Sigmoid colon (tissue), 7 donors: ENCODE measurements around the gene FBXW10. TPM values are rescaled to one million over a fixed set of nuclear protein-coding genes. Genes with fewer than 3 reads are reported as not detected.
"Not testable (repeated sequence)": the region's sequence is repeated elsewhere in the genome, so short reads cannot be mapped to it uniquely, and the experiment has no call there.

Experiments used
- DNase-seq: peaks from one replicate; pipeline ENCODE4 v3.0.0-alpha.2; 2019
- H3K27ac ChIP-seq, 4 donors: fragments of 200-600 bp; sonication (generic); one replicate each; pipeline ENCODE4 v1.5.1; 2016 to 2019; ENCODE audit warnings: mild to moderate bottlenecking in 1 of 4
- H3K27me3 ChIP-seq, 3 donors: fragments of 200-600 bp; sonication (generic); one replicate each; pipeline ENCODE4 v1.5.1; 2019; ENCODE audit warnings: mild to moderate bottlenecking in 1 of 3
- H3K36me3 ChIP-seq, 4 donors: fragments of 200-600 bp; sonication (generic); one replicate each; pipeline ENCODE4 v1.5.1; 2016 to 2019
- H3K4me1 ChIP-seq, 4 donors: fragments of 200-600 bp; sonication (generic); one replicate each; pipeline ENCODE4 v1.5.1; 2017 to 2019
- H3K4me3 ChIP-seq, 4 donors: fragments of 200-600 bp; sonication (generic); one replicate each; pipeline ENCODE4 v1.5.1; 2017 to 2019; ENCODE audit warnings: mild to moderate bottlenecking in 2 of 4, moderate library complexity in 1 of 4
- H3K9me3 ChIP-seq, 4 donors: fragments of 200-600 bp in 3 of 4; sonication (generic) in 3 of 4; one replicate each; pipeline versions ENCODE4 v1.5.1 to v1.6.1; 2013 to 2019
- CTCF ChIP-seq, 4 experiments: fragments of 450-650 bp in 3 of 4; fragments of 200-600 bp in 1 of 4; IDR thresholded peaks; one replicate each; pipeline ENCODE4 v1.5.1; 2016 to 2019; ENCODE audit warnings: antibody characterized with exemption in 4 of 4, mild to moderate bottlenecking in 3 of 4, moderate library complexity in 2 of 4
- WGBS, 2 donors: extraction: QIAGEN DNeasy Blood & Tissue Kit; methylation state at CpG; one replicate each; pipeline ENCODE4 v1.1.7; 2013; 5-methylcytosine and 5-hydroxymethylcytosine counted together
- intact Hi-C: fragments of 100-400 bp; cut with DNase I; formaldehyde crosslinking; loops from one replicate; pipeline ENCODE4 v1.15.1; 2023
- polyA plus RNA-seq, 3 donors: library from polyadenylated mRNA; stranded (reverse); fragments of 200-250 nt; gene quantifications; one replicate each; pipeline ENCODE4 v1.2.3, GENCODE V29; 2013
- total RNA-seq, 4 donors: library from RNA; depleted of rRNA; stranded (reverse); fragments of >200 nt; gene quantifications; one replicate each; pipeline ENCODE4 v1.1.0, GENCODE V29; 2016
- donor health status: healthy with polysubstance abuse.
- donor health status: Bipolar disorder and iron deficiency.
- donor health status: healthy.

Gene FBXW10, protein sequence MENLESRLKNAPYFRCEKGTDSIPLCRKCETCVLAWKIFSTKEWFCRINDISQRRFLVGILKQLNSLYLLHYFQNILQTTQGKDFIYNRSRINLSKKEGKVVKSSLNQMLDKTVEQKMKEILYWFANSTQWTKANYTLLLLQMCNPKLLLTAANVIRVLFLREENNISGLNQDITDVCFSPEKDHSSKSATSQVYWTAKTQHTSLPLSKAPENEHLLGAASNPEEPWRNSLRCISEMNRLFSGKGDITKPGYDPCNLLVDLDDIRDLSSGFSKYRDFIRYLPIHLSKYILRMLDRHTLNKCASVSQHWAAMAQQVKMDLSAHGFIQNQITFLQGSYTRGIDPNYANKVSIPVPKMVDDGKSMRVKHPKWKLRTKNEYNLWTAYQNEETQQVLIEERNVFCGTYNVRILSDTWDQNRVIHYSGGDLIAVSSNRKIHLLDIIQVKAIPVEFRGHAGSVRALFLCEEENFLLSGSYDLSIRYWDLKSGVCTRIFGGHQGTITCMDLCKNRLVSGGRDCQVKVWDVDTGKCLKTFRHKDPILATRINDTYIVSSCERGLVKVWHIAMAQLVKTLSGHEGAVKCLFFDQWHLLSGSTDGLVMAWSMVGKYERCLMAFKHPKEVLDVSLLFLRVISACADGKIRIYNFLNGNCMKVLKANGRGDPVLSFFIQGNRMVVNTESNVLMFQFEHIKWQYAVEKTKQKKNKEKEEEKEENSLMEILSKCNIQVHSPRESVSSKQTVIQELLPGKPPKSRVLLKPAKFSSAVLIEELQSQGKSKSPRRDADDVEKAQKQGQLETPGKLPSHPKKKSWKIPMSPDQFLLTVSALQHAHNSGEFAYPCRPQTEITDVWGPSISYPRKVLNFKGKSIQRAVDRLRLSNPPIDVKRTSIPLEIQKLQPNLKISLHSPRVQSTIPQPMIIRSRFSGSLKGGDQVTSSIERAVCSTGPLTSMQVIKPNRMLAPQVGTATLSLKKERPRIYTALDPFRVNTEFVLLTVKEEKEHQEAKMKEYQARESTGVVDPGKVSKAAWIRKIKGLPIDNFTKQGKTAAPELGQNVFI
- total RNA-seq = under 1 TPM in 2 of 4 donors, not detected in 2; 0.28 to 0.33 TPM
- under 1 TPM in 1 of 3 donors, not detected in 2; 0.03 TPM for polyA plus RNA-seq

GRCh38 chr17:18743699-18744421, at the start of gene FBXW10:
TSS of gene FBXW10 (plus strand) at chr17:18744054. CDS start at chr17:18744245, 191 bp downstream.
- H3K4me3 ChIP-seq = peak within 1 kb of the TSS in 2 of 4 donors; percentile 16 to 31
- intact Hi-C loops, H3K27ac ChIP-seq: not testable (repeated sequence)

GRCh38 chr17:18695143-18695542, 48.7 kb upstream of the FBXW10 start:
- intact Hi-C loops, DNase-seq, H3K9me3 ChIP-seq, H3K4me3 ChIP-seq, H3K4me1 ChIP-seq, H3K27me3 ChIP-seq, H3K27ac ChIP-seq, H3K36me3 ChIP-seq: not testable (repeated sequence)
- 65 to 71% methylated on average over 2 of the region's 2 CpGs for WGBS, 2 donors

More at GRCh38 chr17:18743699-18744421, at the start of gene FBXW10:
- not testable (repeated sequence) for H3K27me3 ChIP-seq, H3K9me3 ChIP-seq, DNase-seq, H3K4me1 ChIP-seq, H3K36me3 ChIP-seq
- 77 to 81% methylated on average over 9 of the region's 10 CpGs for WGBS, 2 donors

DNA sequence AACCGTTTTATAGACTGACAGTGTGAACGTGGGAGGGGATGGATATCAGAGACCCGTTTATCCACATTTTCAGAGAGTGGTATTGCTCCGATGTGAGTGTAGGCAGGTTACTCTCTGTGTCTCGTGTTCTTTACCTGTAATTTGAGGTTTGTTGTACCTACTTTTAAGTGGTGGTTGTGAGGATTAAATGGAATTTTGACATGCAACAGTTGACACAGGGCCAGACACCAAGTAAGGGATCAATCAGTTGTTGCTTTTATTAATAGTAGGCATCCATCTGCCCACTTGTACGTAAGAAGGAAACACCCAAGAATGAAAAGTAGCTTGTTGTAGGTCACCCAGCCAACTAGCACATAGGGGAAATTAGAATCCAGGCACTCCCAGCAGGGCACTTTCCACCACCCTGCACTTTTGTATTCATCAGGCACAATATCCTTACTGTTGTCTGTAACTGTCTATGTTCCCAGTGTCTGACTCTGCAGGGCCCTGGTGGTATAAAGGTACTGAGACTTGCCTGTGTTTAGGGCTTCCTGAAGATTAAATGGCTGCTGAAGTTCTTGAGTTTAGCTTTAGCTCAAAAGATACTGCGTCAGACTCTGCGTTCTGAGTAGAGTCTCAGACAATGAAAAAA, 45.3 kb upstream of the FBXW10 start:
- DNase-seq, intact Hi-C loops, H3K4me1 ChIP-seq, H3K9me3 ChIP-seq, H3K27ac ChIP-seq, H3K36me3 ChIP-seq, H3K27me3 ChIP-seq: not testable (repeated sequence)
- H3K4me3 ChIP-seq = peak overlapping the region in 3 of 4 donors; percentile 40 to 60 (median 53)
- WGBS, 2 donors = 38 to 57% methylated on average over 8 of the region's 8 CpGs

DNA sequence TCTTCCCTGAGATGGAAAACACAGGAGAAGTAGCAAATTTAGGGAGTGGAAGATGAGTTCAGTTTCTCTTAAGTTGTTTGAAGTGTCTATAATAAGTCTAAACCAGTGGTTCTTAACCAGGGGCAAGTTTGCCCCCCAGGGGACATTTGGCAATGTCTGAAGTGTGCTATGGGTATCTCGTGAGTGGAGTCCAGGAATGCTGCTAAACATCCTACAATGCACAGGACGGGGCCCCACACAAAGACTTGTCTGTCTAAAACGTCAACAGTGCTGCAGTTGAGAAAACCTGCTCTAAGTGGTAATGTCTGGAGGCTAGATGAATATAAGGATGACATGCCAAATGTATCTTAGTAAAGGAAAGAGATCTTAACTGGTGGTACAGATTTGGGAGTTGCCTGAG, 37.9 kb upstream of the FBXW10 start:
- H3K4me1 ChIP-seq, DNase-seq, H3K36me3 ChIP-seq, H3K27me3 ChIP-seq, H3K4me3 ChIP-seq, intact Hi-C loops, H3K27ac ChIP-seq, H3K9me3 ChIP-seq: not testable (repeated sequence)
- WGBS, 2 donors = 89 to 91% methylated on average over 3 of the region's 3 CpGs

DNA sequence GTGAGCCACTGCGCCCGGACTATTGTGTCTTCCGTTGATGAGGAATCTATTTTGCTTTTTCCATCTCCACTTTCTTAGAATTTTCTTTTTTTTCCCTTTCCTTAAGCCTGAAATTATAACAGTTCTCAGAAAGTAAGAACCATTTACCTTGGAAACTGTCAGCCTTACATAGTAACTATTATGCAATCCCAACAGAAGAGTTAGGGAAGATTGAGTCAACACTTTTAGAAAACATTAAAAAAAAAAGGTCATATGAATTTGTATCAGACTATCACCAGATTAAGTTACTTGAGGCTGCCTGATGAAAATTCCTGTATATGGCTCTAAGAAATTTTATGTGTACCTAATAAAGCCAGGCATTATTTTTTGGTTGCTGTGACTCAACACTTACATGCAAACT, 35.6 kb upstream of the FBXW10 start:
- WGBS, 2 donors = 94 to 97% methylated on average over 3 of the region's 3 CpGs
- H3K36me3 ChIP-seq, H3K9me3 ChIP-seq, H3K4me3 ChIP-seq, H3K27ac ChIP-seq, DNase-seq, H3K27me3 ChIP-seq, intact Hi-C loops, H3K4me1 ChIP-seq: not testable (repeated sequence)

DNA sequence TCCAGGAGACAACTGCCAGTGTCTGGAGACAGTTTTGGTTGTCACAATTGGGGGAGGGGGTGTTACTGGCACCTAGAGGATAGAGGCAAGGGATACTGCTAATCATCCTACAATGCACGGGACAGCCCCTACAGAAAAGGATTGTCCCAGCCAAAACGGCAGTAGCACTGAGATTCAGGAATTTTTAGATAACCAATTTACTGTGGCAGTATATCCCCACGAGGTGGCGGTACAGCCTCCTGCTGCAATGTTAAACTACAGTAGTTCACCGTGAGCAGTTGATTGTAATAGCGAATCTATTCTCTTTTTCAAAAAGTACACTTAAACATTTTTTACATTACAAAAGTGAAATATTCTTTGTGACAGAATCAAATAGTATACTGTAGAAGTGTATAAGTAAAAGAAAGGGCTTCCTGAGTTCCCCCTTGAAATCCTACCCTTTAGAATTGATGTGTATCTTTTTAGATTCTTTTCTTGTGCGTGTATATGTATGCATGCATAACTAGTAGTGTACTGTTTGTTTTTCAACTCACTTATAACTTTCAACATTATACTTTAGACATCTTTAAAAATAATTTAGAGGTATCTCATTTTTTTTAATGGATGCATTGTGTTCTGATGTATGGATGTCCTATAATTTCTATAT, 31.4 kb upstream of the FBXW10 start:
- H3K4me1 ChIP-seq, H3K4me3 ChIP-seq, H3K27me3 ChIP-seq, intact Hi-C loops, H3K36me3 ChIP-seq, H3K27ac ChIP-seq, H3K9me3 ChIP-seq: not testable (repeated sequence)
- peak in 2 of 4 experiments; percentile 46 to 56 for TF ChIP-seq CTCF (IDR thresholded peaks at IDR 0.05)
- 15 to 16% methylated on average over 7 of the region's 7 CpGs for WGBS, 2 donors
- DNase-seq = peak; percentile 75

DNA sequence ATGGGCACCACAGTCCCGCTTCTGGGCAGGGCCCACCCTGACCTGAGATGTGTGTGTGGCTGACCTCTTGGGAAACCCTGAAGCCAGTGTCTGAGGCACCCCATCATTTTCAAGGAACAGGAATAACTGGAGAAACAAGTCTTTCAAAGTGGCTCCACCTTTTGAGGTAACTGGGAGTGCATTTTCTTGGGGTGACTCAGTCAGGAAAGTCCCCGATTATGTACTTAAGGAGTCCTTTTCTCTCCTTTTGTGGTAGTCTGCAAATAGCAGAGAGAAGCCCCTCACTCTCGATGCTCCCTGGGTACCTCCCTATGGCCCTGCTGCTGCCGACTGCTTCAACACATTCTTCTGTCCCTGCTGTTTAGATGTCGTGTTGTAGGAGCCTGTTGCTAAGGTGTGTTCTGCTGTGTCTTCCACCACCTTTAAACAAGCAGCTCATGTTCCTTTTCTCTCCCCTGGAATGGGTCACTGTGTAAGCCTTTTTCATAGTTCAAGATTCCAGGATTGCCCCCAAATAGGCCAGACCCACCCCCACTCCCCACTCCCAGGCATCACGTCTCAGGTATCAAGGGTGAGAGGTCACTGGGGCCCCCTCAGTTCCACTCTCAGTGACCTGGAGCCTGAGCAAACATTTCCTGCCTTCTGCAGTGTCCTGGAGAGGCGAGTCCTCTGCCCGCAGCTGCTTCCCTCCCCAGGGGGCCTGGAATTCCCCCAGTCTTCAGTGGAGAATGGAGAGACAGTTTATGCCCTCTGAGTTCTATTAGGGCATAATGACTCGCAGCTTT, 25.0 kb upstream of the FBXW10 start:
- H3K36me3 ChIP-seq, DNase-seq, H3K4me1 ChIP-seq, H3K27me3 ChIP-seq, H3K9me3 ChIP-seq, intact Hi-C loops, H3K4me3 ChIP-seq: not testable (repeated sequence)
- peak overlapping the region in 2 of 4 donors; percentile 15 to 38 for H3K27ac ChIP-seq
- 48 to 52% methylated on average over 8 of the region's 9 CpGs for WGBS, 2 donors

- H3K4me3 ChIP-seq, DNase-seq, H3K9me3 ChIP-seq, H3K36me3 ChIP-seq, H3K27me3 ChIP-seq, intact Hi-C loops, H3K4me1 ChIP-seq: not testable (repeated sequence)
- peak overlapping the region in 2 of 4 donors; percentile 15 to 38 for H3K27ac ChIP-seq
- 86 to 87% methylated on average over 11 to 12 of the region's 12 CpGs for WGBS, 2 donors
These were observed 24.3 kb upstream of the FBXW10 start for GRCh38 chr17:18719428-18720110.

DNA sequence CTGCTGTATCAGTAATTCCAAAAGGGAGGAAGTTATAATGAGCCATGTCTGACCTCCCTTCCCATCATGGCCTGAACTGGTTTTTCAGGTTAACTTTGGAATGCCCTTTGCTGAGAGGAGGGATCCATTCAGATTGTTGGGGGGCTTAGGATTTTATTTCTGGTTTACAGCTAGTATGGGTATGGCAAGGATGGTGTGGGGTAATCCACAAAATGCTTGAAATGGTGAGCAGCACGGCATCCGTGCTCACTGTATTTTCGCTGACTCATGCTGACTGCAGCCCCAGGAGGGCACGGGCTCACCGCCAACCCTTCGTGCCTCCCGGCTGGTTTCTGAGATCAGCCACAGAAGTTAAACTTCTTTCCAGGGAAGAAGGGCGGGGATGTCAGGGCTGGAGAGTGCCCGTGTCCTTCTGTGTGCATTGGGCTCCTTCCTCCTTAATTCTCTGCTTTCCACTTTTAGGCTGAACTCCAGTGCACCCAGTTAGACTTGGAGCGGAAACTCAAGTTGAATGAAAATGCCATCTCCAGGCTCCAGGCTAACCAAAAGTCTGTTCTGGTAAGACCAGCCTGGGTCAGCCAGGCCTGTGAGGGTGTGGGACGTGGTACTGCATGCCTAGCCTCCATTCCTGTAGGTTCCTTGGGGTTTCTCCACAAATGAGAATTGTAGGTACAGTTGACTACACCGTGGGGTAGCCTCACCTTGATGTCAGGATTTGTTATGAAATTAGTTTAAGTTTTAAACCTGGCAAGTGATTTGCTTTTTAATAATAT, 21.9 kb upstream of the FBXW10 start:
- WGBS, 2 donors = 68 to 80% methylated on average over 3 of the region's 12 CpGs
- DNase-seq, H3K4me3 ChIP-seq, H3K36me3 ChIP-seq, H3K4me1 ChIP-seq, H3K9me3 ChIP-seq, H3K27me3 ChIP-seq, intact Hi-C loops: not testable (repeated sequence)
- peak overlapping the region in 3 of 4 donors; percentile 31 to 46 (median 31) for H3K27ac ChIP-seq
